Activated CD4-positive, alpha-beta T cell treated with anti-CD3 and anti-CD28 coated beads, Interleukin-2, amount 50 U/mL, for 16 hours (primary cell): ENCODE measurements around the gene IRF2BP2.
A peak's percentile ranks its signal among the peaks of the same experiment; 100 is the strongest.

Experiments
- DNase-seq: peaks from one replicate; pipeline ENCODE4 v3.0.0-alpha.2; 2020

The IRF2BP2 gene

DNA sequence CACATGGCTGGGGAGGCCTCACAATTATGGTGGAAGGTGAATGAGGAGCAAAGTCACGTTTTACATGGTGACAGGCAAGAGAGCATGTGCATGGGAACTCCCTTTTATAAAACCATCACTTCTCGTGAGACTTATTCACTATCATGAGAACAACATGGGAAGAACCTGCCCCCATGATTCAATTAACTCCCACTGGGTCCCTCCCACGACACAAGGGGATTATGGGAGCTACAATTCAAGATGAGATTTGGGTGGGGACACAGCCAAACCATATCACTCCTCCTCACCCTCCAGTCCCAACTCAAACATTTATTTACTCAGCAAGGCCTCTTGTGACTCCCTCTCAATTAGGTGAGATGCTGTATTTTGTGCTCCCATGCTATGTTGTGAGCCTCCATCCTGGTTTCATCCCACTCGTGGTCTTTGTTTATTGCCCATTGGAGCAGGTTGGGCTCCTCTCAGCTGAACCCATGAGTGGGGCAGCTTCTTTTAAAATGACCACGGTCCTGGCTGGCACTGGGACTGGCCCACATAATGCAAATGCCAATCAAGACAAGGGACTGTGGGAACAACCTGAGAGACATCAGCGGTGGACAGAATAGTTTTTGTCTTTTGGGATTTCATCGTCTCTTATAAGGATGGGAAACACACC, 28.8 kb downstream of the IRF2BP2 start:
- no peak for DNase-seq

DNA sequence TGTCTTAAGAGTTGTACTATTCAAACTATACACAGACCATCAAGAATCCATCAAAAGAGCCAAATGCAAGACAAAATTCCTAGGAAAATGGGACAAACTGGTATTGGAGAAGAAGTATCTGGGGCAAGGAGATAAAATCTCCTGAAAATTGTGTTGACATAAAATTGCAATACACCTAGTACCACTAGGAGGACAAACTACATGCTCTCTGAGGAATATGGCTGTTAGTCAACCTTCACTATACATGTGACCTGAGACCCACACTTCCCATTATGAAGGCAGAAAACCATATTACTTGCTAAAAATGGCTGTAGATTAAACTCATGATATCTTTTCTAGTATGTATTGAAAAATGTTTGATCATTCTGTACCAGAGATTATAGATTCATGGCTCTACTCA, 30.0 kb downstream of the IRF2BP2 start:
- no peak for DNase-seq

DNA sequence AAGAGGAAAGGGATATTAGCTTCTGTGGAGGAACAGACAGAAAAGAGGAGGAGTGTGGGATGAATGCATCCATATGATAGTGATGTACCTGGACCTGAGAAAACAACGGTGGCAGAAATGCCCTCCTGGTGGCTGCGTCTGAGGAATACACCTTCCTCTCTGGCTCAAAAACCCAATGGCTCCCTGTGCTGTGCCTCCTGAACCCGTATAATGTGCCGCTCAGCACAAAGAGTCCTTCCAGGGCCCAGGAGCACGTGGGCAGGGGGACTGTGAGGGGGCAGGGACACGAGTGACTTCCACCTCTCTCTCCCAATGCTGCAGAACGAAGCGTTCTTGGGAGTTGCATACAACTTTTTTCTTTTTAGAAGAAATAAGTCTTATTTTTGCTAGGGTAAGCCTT, 31.2 kb downstream of the IRF2BP2 start:
- DNase-seq: no peak

DNA sequence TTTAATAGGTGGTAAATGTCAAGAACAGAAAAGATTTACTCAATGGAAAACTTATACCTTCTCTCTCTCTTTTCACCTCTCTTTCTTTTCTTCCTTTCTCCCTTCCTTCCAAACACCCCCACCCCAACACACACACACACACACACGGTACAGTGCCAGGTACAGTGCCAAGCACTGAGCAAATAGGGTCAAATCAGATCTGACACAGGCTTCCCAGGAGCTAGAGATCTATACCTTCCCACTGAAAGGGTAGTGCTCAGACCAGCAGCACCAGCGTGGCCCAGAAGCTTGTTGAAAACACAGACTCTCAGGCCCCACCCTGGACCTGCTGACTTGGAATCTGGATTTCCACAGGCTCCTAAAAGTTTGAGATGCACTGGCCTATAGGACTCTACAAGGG, 31.9 kb downstream of the IRF2BP2 start:
- no peak for DNase-seq

DNA sequence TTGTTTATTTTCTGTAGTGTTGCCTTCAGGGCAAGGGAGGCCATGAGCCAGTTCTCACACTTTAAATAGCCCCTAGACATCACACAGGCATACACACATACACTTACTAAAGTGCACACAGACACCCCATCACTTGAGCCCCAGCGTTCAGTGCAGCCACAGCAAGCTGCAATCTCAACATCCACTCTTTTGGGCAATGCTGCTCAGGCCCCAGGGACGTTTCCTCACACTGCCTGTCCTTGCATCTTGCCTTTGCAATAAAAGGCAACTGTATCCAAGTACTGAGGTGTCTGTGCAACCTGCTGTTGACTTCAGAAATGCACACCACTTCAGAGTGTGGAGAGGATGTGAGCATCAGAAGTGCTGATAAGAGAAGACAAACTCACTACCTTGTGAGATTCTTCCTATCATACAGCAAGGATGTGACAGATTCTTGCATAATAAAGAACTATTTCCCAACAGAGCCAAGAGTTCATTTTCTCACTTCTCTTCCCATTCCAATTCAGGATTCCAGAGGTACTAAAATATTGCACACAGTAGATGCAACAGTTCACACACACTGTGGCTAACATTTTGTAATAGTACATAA, 36.2 kb downstream of the IRF2BP2 start:
- DNase-seq: no peak

DNA sequence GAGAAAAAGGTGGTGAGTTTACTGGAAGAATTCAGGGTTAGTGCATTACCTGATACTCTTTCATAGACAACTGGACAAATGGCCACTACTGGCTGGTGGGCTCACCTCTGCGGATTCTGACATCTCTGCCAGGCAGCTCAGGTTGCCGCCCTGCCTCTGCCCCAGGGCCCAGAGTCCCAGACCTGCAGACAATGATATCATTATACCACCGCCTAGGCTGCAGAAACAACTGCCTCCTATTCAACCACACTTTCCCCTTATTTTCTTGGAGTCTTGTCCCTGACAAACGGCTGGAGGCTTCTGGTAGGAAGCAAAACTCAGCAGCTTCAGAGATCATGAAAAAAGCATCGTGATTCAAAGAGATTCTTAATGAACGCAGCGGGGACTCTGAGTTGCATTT, 37.0 kb downstream of the IRF2BP2 start:
- DNase-seq: no peak

DNA sequence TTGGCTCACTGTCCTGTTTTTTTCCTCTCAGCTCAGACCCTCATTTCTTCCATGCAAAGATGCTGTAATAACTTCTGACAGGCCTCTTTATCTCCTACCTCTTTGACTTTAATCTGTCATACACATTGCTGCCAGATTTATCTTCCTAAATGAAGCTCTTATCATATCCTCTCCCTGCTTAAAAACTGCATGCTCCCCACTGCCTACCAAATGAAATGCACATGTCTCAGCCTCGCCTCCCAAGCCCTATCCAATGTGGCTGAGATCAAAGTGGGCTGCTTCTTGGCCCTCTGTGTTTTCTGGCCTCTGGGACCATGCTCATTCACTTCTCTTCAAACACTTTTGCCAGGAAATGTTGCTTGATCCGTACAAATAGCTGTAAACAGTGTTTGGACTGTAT, 38.3 kb downstream of the IRF2BP2 start:
- DNase-seq: no peak

DNA sequence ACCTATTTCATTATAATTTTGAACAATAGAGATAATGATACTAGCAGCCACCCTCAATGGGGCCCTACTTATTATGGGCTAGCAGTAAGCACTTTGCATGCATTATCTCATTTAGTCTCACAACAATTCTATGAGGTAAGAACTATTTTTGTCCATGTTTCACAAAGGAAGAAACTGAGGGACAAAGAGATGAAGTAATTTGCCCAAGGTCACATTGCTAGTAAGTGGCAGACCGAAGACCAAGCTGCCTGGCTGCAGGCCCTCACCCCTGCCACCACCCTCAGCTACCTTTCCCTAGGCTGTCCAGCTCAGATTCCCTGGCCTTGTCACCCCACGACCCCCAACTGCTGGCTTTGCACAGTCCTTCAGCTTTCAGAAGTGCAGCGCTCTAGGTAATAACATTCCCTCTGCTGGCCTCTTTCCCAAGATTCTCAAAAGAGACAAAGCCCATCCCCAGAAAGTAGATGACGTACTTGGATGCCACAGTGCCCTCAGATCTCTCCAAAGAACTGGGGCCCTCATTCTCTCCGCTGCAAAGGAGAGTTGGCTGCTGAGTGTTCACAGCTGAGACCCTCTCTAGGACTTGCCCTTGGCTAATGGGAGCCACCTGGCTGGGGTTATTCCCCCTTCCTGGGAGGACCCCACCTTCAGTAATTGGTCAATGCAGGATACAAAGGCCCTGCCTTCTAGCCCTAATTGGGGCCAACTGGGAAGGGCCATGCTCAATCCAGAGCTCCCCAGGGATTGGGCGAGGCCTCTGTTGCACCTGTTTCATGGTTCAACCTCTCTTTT, 39.5 kb downstream of the IRF2BP2 start:
- DNase-seq: no peak

DNA sequence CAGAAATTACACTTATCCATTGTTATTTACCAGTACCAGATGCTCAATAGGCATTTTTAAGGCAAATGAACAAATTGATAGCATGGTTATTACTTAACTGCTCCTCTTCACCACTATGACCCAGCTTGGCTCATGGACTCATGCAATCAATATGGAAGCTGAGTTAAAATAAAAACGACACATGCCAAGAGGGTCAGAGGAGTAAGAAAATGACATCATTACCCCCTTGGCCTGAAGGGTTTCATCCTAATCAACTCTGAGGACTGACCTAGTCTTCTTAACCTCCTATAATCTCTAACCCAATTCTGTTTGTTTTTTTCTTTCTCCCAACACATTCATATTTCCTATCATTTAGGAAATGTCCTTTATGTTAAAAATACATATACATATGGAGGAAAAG, 41.6 kb downstream of the IRF2BP2 start:
- no peak for DNase-seq

DNA sequence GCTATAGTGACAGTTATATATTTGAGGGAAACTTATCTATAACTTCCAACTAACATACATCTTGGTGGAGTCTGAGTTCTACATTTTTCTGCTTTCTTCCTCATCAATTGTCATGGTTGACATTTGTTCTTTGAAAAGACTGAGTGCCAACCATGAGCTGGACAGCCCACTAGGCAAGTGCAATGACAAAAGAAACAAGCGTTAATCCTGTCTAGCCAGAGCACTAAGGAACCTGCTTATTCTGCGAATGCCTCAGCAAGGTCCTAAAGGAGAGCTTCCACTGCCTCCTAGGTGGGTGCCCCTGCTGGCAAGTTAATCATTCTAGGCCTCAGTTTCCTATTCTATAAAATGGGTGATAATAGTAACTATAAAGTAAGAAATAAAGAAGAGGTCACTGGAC, 44.8 kb downstream of the IRF2BP2 start:
- no peak for DNase-seq

DNA sequence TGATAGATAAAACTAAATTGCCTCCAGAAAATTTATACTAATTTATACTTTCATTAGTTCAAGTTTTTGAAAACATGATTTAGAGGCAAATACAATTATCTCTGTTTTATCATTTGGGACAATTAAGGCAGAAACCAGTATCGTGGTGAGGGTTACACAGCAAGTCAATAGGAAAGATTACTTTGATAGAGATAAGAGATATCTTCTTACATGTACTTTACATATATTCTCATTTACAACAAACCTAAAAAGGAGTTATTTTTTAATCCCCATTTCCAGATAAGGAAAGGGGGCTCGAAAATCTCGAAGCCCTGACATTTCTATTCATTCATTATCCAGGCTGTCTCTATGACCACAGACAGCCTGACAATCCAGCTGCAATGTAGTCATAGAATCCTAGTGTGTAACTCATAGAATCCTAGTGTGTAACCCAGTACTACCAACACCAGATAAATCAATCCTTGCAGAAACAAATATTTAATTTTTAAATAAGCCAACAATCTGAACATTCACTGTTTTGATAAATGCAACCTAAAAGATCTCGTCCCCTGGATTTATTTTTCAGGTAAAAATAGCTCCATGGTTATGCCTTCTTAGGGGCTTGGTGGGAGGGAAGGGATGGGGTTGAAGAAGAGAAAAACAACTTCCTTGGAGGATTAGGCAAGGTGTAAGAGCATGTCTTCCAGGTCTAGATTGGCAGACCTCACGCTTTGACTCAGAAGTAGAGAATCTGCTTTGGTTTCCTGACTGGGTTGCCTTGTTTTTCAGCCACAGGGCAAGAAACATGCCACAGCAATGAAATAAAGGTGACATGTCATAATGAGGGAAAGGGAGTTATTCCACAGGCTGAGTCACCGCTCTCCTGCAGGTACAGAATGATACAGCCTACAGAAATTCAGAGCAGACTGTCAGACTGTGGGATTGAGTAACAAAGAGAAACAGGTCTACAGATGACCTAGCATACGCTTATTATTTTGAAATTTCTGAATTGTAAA, 45.6 kb downstream of the IRF2BP2 start:
- DNase-seq: peak; percentile 51

DNA sequence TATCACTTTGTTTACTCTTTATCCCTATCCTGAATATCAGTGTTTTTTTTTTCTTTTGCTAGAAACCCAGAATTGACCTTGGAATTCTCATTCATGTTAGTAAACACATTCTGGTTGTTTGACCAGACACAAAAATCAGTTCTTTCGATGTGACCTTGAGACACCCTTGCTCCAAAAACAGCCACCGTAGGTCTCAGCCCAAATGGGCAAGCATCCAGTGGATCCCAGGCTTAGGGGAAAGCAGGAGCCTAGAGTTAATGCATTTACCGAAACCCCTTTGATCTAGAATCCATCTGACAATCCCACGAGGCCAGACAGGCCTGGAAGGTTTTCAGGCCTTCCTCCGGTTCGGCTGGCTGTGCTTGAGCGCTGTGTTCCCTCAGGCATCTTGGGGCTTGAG, 47.6 kb downstream of the IRF2BP2 start:
- no peak for DNase-seq

DNA sequence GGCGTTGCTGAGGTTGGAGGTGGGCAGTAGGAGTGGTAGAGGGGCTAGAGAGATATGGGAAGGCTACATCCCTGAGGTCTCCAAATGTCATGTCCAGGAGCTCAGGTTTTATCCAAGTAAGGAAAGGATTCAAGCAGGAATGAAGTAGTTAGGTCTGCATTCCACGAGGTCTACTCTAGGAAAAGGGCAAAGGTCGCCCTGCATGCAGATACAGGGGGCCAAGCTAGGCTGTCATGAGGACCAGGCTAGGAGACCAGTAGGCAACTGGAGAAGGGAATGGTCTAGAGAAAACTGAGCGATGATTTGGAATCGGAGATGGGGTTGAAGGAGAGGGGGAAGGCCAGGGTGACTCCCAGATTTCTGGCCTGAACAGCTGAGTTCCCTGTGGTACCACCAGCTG, 48.7 kb downstream of the IRF2BP2 start:
- no peak for DNase-seq

DNA sequence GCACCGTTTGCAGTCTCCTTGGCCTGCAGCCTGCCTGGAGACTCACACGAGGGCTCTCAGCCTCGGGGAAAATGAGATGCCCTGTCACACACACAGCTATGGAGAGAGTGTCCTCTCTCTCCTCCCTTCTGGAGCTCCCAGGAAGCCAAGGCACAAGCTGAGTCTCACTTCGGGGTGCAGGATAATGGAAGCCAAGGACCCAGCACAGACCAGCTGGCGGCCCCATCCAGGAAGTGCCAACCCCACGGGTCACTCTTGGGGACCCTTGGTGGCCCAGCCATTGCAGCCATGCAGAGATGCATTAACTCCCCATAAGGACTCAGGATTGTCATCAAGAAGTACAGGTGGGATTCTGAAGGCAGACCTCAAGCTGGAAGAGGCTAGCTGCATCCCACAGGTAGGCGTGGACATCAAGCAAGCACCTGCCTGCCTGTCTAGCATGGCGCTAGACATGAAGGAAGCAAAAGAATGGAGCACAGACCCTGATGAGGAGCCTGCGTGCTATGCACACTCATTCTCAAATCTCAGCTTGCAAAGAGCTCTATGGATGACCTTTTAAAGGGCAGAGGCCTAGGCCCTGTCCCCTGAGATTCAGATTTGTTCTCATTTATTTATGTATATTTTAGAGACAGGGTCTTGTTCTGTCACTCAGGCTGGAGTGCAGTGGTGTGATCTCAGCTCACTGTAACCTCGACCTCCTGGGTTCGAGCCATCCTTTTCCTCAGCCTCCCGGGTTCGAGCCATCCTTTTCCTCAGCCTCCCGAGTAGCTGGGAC, 49.9 kb downstream of the IRF2BP2 start:
- no peak for DNase-seq

DNA sequence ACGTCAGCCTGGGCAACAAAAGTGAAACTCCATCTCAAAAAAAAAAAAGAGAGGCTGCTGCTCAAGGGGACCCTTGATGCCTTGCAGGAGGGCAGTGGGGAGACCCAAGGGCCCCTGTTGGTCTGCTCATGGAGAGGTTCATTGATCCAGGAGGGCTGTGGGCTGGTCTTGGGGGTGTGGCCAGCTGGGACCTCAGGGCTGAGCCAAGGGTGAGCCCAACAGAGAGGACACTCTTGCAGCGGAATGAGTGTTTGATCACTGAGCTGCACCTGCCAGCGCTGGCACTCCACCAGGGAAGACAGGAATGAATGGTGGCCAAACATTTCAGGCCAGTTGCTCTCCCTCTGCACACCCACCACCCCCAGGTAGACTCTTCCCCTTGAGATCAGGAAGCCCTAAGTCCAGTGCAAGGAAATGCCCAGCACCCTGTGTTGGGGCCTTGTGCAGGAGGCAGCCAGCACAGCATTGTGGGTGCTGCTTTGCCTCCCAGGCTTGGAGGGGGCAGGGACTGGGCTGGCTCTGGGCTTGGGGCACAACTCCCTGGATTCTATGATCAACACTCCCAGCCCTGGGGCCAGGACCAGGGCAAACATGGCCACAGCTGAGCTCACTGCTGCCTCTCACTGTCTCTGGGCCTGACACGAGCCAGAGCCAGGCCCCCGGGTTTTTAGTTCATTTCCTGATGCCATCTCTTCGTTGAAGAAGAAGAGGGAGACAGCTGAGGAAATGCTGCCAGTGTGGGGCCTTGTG, 50.7 kb downstream of the IRF2BP2 start:
- no peak for DNase-seq

DNA sequence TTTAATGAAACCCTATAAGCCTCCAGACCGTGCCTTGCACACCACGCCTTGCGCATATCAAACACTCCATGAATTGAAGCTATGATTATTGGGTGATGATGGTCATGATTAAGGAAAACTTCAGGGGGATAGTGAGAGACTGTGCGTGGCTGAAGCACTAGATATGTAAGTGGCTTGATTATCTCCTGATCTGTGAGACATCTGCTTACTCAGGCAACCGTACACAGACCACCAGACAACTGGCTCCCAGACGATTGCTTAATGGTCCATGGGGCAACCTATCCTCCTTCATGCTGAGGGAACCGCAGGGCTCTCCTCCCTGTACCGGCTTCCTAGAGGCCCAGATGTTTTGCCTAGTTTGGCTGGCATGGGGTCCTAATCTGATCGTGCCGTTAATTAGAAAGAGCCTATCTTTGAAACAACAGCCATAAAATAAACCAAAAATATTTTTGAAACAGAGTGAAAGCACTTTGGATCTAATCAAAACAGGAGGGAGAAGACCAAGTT, 51.6 kb downstream of the IRF2BP2 start:
- DNase-seq: no peak

DNA sequence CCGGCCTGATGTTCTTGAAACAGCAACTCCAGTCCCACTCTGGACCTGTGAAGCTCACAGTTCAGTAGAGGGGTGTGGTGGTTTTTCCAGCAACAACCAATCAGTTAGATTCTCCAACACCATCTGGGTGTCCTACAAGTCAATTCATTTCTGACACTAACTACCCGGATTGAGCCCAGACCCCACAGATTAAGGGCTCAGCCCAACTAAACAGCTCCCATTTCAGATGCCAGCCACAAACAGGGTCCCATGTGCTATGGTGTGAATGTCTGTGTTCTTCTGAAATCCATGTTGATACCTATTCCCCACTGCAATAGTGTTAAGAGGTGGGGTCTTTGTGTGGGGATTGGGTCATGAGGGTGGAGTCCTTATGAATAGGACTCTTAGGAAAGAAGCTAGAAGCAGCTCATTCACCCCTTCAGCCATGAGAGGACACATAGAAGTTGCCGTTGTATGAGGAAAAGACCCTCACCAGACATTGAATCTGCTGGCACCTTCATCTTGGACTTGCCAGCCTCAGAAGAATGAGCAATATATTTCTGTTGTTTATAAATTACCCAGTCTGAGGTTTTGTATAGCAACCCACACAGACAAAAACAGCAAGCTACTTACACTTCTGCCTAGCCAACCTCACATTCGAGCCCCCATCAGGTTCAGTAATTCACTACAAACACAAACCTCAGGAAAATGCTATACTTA, 53.6 kb downstream of the IRF2BP2 start:
- DNase-seq: no peak

DNA sequence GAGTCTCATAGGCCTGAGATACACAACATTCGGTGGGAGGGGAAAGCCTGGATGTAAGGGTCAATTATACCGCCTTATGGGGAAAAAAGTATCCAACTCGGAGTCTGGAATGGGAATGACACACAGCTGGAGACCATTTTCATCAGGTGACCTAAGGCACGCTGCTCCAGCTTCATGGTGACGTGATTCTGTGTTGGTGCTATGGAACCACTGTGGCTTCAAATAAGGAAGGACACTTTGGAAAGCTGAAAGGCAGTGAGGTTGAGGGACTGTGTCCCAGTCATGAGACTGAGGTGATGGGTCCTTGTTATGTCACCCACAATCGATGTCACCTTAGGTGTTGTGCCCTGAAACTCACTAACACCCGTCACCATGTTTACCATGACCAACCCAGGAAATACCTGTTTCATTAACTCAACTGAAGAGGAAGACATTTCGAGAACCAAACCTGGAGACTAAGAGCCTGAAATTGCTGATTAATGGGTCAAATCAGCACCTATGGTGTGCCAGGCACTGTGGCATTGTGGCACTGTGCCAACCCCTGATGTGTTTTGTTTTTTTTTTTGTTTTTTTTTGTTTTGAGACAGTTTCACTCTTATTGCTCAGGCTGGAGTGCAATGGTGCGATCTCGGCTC, 54.5 kb downstream of the IRF2BP2 start:
- no peak for DNase-seq

DNA sequence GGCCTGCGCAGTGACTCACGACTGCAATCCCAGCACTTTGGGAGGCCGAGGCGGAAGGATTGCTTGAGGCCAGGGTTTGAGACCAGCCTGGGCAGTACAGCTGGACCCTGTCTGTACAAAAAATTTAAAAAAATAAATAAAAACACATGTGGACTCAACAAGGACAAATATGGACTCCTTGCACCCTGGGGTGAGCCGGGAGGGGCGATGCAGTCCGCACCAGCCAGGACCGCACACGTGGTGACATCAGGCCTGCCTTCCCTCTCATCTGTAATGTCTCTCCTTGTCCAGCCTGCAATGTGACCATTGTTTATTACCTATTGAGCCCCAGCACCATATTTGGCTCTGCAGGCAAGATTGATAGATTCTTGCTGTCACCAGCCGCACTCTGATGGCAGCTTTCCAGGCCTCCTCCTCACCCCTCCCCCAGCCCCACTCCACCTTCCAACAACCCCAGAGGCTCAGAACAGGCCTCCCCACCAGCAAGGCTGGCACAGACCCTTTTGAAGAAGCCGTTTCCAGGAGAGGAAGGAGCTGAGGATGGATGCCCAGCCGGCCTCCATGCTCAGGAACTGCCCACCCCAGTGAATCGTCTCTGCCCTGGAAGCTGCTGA, 55.2 kb downstream of the IRF2BP2 start:
- DNase-seq: no peak
